Left cardiac atrium (tissue), 4 donors: Measurements from ENCODE around the gene HTATSF1. TPM values are rescaled to one million over a fixed set of nuclear protein-coding genes. Genes with fewer than 3 reads are reported as not detected.

Experiments used
- ATAC-seq, 2 donors: fragments of 200-7000 bp; cut with Tn5 transposase; one replicate each; pipeline ENCODE4 v1.9.1; 2020; ENCODE audit warnings: mild to moderate bottlenecking in 2 of 2, moderate library complexity in 2 of 2
- DNase-seq: peaks from one replicate; pipeline ENCODE4 v3.0.0-alpha.2; 2020
- intact Hi-C, 2 donors: fragments of 100-400 bp; cut with DNase I; formaldehyde crosslinking; loops; one replicate each; pipeline versions ENCODE4 v1.14.1 to v1.15.1; 2022 to 2023
- long read RNA-seq: library from polyadenylated mRNA; unstranded; transcript quantifications from one replicate; pipeline ENCODE4 v2.0.0, GENCODE V29; 2021
- total RNA-seq, 2 donors: library from RNA; stranded (reverse); fragmentation: NEBNext Ultra II Directional; extraction: Animal tissue kit (Norgen Biotek cat#: 25700); gene quantifications; one replicate each; pipeline ENCODE4 v1.2.1, GENCODE V29; 2021
- donor health status: DM: no; HTN: yes; CAD: no.
- donor health status: DM: no; HTN: yes; CAD: no; lungs with severe emphysema.
- donor health status: DM: yes; HTN: yes; CAD: no.
- donor health status: Dilated cardiomyopathy.

Gene HTATSF1
- 10 to 100 TPM; 46.0 to 52.2 TPM for total RNA-seq
- long read RNA-seq, transcript HTATSF1-201 (9 exons, 2,775 nt): minor isoform, 29 of 95 reads
- long read RNA-seq, transcript HTATSF1-204 (10 exons, 3,019 nt): major isoform, 44 of 95 reads
- long read RNA-seq, partial matches to known transcripts: 3 of 95 reads
- long read RNA-seq, other reads (novel, unspliced or antisense): 19 of 95 reads

- ATAC-seq (peak; percentile 6 to 8), DNase-seq (peak; percentile 27)
- intact Hi-C loops: no loop called here
Measured at GRCh38 chrX:136497556-136498052, at the start of gene HTATSF1. HTATSF1 (plus strand) TSS chrX:136497592; CDS start chrX:136497685, 93 bp downstream.

GRCh38 chrX:136447968-136448367 lies 49.4 kb upstream of the HTATSF1 start:
- DNase-seq (no peak), ATAC-seq (no peak)
- intact Hi-C loops: no loop called here

GRCh38 chrX:136450050-136450830 lies 47.2 kb upstream of the HTATSF1 start:
- ATAC-seq: no peak
- intact Hi-C loops: no loop called here
- DNase-seq: no peak

DNA sequence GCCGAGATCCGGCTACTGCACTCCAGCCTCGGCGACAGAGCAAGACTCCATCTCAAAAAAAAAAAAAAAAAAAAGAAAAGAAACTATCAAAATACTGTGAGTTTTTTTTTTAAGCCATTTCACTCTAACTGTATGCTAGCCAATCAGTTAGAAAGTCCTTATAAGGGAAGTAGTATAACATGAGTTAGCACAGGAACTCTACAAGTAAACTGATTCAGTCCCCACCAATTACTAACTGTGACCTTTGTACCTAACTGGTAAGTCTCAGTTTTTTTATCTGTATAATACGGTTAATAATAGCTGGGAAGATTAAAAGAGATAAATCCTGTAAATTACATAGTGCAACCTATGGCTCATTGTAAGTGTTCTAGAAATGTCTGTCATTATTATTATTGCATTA lies 44.8 kb upstream of the HTATSF1 start:
- ATAC-seq: no peak
- intact Hi-C loops: no loop called here
- DNase-seq: no peak

GRCh38 chrX:136453114-136453513 lies 44.3 kb upstream of the HTATSF1 start:
- no peak for DNase-seq
- ATAC-seq: no peak
- intact Hi-C loops: no loop called here

GRCh38 chrX:136453771-136454170 lies 43.6 kb upstream of the HTATSF1 start:
- ATAC-seq: no peak
- DNase-seq: no peak
- intact Hi-C loops: no loop called here

- intact Hi-C loops: no loop called here
- ATAC-seq (no peak), DNase-seq (no peak)
Measured at GRCh38 chrX:136456133-136456532, 41.3 kb upstream of the HTATSF1 start.

GRCh38 chrX:136457303-136457917 lies 40.0 kb upstream of the HTATSF1 start:
- no peak for DNase-seq
- ATAC-seq: no peak
- intact Hi-C loops: no loop called here

GRCh38 chrX:136464589-136464988 lies 32.8 kb upstream of the HTATSF1 start:
- intact Hi-C loops: no loop called here
- DNase-seq: no peak
- ATAC-seq: no peak

DNA sequence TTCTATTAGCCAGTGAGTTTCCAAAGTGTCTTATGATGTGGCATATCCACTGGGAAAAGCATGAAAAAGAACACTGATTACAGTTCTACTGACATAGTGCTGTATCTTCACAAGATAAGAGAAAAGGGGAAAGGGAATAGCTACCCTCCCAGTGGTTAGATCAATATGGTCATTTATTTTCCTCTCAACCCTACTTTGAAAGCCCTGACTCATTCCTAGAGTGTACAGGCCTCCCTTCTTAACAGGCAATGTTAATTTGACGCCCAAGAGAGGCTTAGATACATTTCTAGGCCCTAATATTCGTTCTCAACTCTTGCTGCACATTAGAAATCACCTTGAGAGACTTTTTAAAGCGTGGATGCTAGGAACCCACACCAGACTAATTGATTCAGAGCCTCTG lies 30.1 kb upstream of the HTATSF1 start:
- DNase-seq (no peak), ATAC-seq (no peak)
- intact Hi-C loops: no loop called here

GRCh38 chrX:136468391-136469103 lies 28.8 kb upstream of the HTATSF1 start:
- ATAC-seq (no peak), DNase-seq (no peak)
- intact Hi-C loops: no loop called here

DNA sequence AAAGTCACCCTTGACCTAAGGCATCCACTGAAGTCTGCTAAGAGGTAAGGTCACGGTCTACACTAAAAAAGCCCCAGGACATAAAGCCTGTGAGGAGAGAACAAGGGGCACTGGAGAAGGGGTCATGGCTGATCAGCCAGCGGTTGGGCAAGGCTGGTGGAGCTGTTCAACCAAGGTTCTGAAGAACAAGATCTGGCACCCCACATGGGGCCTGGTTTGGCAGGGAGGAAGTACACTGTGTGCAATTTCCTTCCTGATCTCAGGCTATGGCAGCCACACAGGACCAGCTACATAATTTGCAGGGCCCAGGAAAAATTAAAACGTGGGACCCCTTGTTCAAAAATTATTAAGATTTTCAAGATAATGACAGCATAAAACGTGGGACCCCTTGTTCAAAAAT lies 23.7 kb upstream of the HTATSF1 start:
- DNase-seq: no peak
- ATAC-seq: no peak
- intact Hi-C loops: no loop called here

DNA sequence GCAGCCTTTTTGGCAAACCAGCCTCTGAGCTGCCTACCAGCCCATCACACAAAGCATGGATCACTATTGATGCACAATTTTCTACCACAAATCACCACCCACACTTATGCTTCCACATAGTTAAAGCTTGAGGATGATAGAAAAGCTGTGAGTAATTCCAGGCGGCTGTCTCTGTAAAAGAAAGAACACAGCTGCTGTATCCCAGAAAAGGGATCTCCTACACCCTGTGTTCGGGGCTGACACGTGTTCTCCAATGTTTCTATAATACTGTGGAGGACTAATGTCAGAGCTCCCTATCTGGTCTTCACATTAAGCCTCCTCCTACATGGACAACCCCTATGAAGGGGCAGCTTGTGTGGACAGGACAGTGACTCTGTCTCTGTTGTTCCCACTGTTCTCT lies 22.2 kb upstream of the HTATSF1 start:
- ATAC-seq (no peak), DNase-seq (no peak)
- intact Hi-C loops: no loop called here

GRCh38 chrX:136476501-136476900 lies 20.9 kb upstream of the HTATSF1 start:
- DNase-seq (no peak), ATAC-seq (no peak)
- intact Hi-C loops: no loop called here

DNA sequence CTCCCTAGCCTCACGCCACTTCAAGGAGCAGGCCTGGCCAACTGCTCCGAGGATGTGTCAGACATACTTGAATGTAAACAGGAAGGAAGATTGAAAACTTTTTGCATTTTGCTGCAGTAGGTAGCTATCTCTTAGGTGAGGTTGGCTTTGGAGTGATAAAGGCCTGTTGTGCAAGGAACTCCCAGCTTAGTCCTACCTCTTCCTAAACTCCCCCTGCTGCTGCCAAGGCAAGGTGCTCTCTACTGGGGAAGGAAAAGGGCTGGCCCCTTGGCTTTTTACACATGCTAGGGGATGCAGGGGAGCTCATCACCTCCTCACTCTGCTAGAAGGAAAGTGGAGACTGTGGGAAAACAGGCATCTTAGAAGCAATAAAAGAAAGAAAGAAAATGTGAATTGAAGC lies 20.4 kb upstream of the HTATSF1 start:
- DNase-seq: no peak
- intact Hi-C loops: no loop called here
- ATAC-seq: no peak

DNA sequence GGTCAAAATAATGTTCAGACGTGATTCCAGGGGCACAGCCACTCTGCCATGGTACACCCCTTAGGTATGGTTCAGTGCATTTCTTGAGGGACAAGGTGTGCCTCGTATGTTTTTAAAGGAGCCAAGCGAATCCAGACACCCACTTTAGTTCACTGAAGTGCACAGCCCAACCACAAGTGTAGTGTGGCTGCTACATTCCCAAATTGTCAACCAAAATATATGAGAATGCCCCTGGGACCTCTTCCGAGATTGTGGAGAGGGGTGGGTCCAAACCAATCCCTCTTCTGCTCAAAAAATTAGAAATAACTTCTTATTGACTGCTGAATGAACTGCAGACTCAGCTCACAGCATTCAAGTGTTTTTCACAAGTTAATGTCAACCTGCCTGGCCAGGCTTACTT lies 17.0 kb upstream of the HTATSF1 start:
- no peak for DNase-seq
- intact Hi-C loops: no loop called here
- ATAC-seq: peak in 1 of 2 donors; percentile 63

- intact Hi-C loops: no loop called here
- DNase-seq (no peak), ATAC-seq (no peak)
Measured at GRCh38 chrX:136487647-136488046, 9.7 kb upstream of the HTATSF1 start, which contains the start of gene BRS3. BRS3 (plus strand) TSS chrX:136487947; CDS start chrX:136488115, 168 bp downstream.

DNA sequence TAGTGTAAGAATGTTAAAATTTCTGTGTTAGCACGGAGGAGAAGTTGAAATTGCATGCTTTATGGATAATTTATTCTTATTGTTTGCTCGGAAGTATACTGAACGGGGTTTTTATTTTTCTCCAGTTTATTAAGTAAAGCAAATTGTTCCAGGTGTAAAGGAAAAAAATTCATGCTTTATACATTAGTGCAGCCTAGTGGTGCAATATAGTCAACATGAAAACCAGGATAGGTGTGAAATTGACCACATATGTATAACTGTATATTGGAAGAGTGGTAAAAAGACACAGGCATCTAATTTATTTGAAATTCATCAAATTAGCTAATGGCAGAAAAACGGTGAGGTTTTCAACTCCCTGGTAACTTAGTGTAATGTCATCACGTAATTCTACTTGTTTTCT lies 8.7 kb upstream of the HTATSF1 start:
- intact Hi-C loops: no loop called here
- ATAC-seq (no peak), DNase-seq (no peak)

DNA sequence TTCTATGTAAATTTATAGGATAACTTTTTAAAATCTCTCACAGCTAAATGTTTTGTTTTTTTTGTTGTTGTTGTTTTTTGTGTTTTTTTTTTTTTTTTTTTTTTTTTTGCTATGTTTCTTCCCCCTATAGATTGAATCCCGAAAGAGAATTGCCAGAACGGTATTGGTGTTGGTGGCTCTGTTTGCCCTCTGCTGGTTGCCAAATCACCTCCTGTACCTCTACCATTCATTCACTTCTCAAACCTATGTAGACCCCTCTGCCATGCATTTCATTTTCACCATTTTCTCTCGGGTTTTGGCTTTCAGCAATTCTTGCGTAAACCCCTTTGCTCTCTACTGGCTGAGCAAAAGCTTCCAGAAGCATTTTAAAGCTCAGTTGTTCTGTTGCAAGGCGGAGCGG lies 5.6 kb upstream of the HTATSF1 start:
- no peak for DNase-seq
- intact Hi-C loops: no loop called here
- no peak for ATAC-seq

DNA sequence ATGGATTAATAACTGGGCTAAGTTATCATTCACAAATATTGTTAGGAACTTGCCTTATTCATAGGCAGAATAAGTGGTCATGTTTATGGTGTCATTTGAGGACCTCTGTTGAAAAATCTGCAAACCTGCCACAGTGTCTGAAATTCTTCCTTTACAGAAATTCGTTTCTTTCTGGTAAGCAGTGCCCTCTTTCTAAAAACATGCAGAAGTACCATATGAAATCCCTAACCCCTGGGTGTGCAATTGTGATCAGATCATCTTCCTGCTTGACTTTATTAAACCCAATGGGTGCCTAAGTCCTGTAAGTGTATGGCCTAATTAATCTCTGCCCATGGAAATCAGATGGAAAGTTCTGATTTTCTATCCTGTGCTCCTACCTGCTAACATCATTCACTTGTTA lies 4.4 kb upstream of the HTATSF1 start:
- DNase-seq (no peak), ATAC-seq (no peak)
- intact Hi-C loops: no loop called here
